Stimulated activated CD8-positive, alpha-beta memory T cell treated with anti-CD3 and anti-CD28 coated beads, Interleukin-7, amount 100 ng/mL, for 1 hour (primary cell): Measurements from ENCODE around the gene MED28.

Experiments used
- DNase-seq, 2 donors: peaks; one replicate each; pipeline ENCODE4 v3.0.0-alpha.2; 2020; ENCODE audit warnings: low read depth in 2 of 2

Gene MED28

DNA sequence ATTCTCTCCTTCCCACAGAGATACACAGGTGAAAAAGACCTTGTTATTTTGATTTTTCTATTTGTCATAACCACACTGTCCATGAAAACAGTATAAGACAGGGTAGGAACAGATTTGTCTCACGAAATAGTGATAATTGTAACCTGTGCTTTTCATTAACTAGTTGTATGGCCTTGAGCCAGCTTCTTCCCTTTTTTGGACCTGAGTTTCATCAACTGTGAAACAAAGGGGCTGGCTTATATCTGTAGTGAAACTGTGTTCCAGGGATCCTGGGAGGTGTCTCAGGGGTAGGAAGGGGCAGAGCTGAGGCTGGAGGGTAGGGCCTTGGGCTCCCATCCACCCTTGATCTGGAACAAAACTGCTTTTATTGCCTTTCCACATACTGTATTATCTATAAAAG, 50.9 kb downstream of the MED28 start:
- no peak for DNase-seq

- DNase-seq = no peak
Observed at GRCh38 chr4:17665852-17666251, 51.4 kb downstream of the MED28 start.

GRCh38 chr4:17667253-17667652, 52.8 kb downstream of the MED28 start:
- DNase-seq = no peak

DNA sequence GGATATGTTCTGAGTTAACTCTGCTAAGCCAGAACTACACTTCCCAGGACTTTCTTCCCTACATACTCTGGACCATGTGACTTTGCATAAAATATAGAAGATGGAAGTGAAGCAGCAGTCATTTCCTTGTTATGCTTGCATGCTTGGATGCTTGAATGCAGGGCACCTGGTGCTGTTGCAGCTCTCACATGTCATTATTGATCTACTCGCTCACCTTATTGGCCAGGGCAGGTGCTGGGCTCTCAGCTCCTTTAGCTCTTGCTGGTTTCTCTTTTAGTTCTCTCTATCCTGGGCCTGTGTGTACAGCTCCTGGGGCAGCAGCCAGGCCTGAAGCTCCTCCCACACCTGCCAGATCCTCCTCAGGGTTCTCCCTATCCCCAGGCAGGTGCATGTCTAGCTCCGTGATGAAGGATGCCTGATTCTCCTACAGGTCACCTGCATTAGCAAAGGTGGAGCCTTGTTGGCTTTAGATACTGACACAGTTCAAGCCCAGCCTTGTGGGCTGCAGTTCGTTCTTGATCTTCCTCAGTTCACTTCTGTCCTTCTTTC, 53.3 kb downstream of the MED28 start:
- no peak for DNase-seq

- DNase-seq = no peak
Observed at GRCh38 chr4:17670423-17670822, 56.0 kb downstream of the MED28 start.

- DNase-seq = no peak
Observed at GRCh38 chr4:17680559-17681280, 66.3 kb downstream of the MED28 start.

DNA sequence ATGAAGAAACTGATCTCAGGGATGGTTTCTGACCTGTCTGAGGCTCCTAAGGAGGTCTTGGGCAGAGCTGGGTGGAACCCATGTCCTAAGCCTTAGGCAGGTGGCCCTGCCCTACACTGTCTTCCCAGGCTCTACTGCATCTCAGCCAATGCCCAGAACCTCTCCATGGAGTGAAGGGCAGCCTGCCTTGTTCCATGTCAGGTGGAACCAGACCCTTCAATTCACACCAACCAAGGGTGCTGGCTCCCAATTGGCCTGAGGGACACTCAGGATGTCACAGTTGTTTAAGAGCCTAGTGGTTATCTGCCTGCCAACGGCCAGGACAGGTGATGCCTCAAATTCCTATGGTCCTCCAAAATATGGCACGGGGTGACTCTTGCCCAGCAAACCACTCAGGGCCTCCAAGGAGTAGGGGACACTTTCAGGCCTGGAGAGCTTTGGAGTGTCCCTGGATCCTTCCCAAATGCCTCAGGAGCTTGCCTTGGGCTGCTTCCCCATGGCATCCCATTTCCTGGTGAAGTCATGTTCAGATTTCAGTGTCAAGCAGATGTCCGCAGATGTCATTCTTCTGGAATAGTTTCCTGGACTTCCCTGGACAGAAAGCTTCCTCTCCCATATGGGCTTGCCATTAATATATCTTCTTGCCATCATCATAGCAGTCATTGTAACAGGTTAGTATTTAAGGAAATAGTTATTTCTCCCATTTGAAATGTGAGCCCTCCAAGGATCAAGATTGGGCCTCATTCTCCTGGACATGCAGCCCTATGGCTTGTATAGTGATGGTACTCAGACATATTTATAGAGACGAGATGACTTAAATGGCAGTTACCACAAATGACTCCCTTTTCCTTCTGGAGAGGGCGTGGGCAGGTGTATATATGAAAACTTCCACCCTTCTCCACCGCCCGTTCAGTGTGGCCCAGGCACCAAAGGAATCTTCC, 67.1 kb downstream of the MED28 start:
- no peak for DNase-seq

GRCh38 chr4:17682222-17682566, 67.8 kb downstream of the MED28 start:
- no peak for DNase-seq
